Stimulated activated CD4-positive, alpha-beta T cell treated with anti-CD3 and anti-CD28 coated beads, TNF-alpha, amount 100 ng/mL, for 4 hours (primary cell): Measurements from ENCODE around the gene TECPR1.

ENCODE experiments used
- DNase-seq, 3 experiments: peaks; one replicate each; pipeline ENCODE4 v3.0.0-alpha.2; 2020; ENCODE audit warnings: low read depth in 3 of 3

Gene TECPR1

GRCh38 chr7:98249106-98249505, 2.9 kb downstream of the TECPR1 start:
- no peak for DNase-seq

GRCh38 chr7:98248156-98248555, 3.9 kb downstream of the TECPR1 start:
- no peak for DNase-seq

- DNase-seq: no peak
Observed at GRCh38 chr7:98244871-98245270, 7.2 kb downstream of the TECPR1 start.

- no peak for DNase-seq
Observed at GRCh38 chr7:98242934-98243333, 9.1 kb downstream of the TECPR1 start.

GRCh38 chr7:98242342-98242741, 9.7 kb downstream of the TECPR1 start:
- DNase-seq: no peak

- no peak for DNase-seq
Observed at GRCh38 chr7:98241674-98242241, 10.3 kb downstream of the TECPR1 start.

GRCh38 chr7:98240961-98241673, 10.9 kb downstream of the TECPR1 start:
- DNase-seq: no peak

- DNase-seq: no peak
Observed at GRCh38 chr7:98238976-98239375, 13.1 kb downstream of the TECPR1 start.

GRCh38 chr7:98238076-98238475, 14.0 kb downstream of the TECPR1 start:
- no peak for DNase-seq

GRCh38 chr7:98236355-98237185, 15.5 kb downstream of the TECPR1 start:
- no peak for DNase-seq

GRCh38 chr7:98235901-98236300, 16.1 kb downstream of the TECPR1 start:
- no peak for DNase-seq

- DNase-seq: no peak
Observed at GRCh38 chr7:98234429-98235147, 17.4 kb downstream of the TECPR1 start.

GRCh38 chr7:98233219-98234070, 18.6 kb downstream of the TECPR1 start:
- DNase-seq: no peak

GRCh38 chr7:98232799-98233198, 19.2 kb downstream of the TECPR1 start:
- DNase-seq: no peak

GRCh38 chr7:98232263-98232585, 19.8 kb downstream of the TECPR1 start:
- DNase-seq: no peak

- DNase-seq: no peak
Observed at GRCh38 chr7:98231493-98232262, 20.4 kb downstream of the TECPR1 start.

GRCh38 chr7:98230746-98231471, 21.1 kb downstream of the TECPR1 start:
- no peak for DNase-seq

GRCh38 chr7:98229991-98230745, 21.9 kb downstream of the TECPR1 start:
- no peak for DNase-seq

- no peak for DNase-seq
Observed at GRCh38 chr7:98229441-98229840, 22.6 kb downstream of the TECPR1 start.
